Chondrocyte (in vitro differentiated cells): ENCODE measurements around the gene HOXA9. TPM values are rescaled to one million over a fixed set of nuclear protein-coding genes. Genes with fewer than 3 reads are reported as not detected.

ENCODE experiments used
- DNase-seq: peaks from one replicate; pipeline ENCODE4 v3.0.0; 2021; ENCODE audit warnings: mixed read lengths, low spot score
- H3K27ac Mint-ChIP-seq: one replicate; pipeline ENCODE4 v1.8.0; 2021; ENCODE audit warnings: mild to moderate bottlenecking, moderate library complexity, mixed read lengths; ENCODE audit not compliant: unreplicated experiment
- H3K27me3 Mint-ChIP-seq: 2 replicates; pipeline ENCODE4 v1.8.0; 2021; ENCODE audit warnings: low read depth, mixed read lengths
- H3K36me3 Mint-ChIP-seq: 2 replicates; pipeline ENCODE4 v1.8.0; 2021; ENCODE audit warnings: low read depth, mixed read lengths
- H3K4me1 Mint-ChIP-seq: 2 replicates; pipeline ENCODE4 v1.8.0; 2021; ENCODE audit warnings: low read depth, mild to moderate bottlenecking, mixed read lengths
- H3K4me3 Mint-ChIP-seq: one replicate; pipeline ENCODE4 v1.8.0; 2021; ENCODE audit warnings: mild to moderate bottlenecking, moderate library complexity, mixed read lengths; ENCODE audit not compliant: unreplicated experiment
- H3K9me3 Mint-ChIP-seq: 2 replicates; pipeline ENCODE4 v1.8.0; 2021; ENCODE audit warnings: low read depth, mixed read lengths
- total RNA-seq: library from RNA; stranded (reverse); gene quantifications from 3 replicates; pipeline ENCODE4 v1.2.1, GENCODE V29; 2021
- TF ChIP-seq, protein P1 (sequence below): fragments of 200-600 bp; sonication (generic); IDR thresholded peaks from 2 replicates; pipeline ENCODE4 v1.5.0; 2021; ENCODE audit warnings: antibody characterized with exemption, mild to moderate bottlenecking, moderate library complexity

Gene HOXA9
- total RNA-seq, 1 donor from 2014 or later, result not detected

DNA sequence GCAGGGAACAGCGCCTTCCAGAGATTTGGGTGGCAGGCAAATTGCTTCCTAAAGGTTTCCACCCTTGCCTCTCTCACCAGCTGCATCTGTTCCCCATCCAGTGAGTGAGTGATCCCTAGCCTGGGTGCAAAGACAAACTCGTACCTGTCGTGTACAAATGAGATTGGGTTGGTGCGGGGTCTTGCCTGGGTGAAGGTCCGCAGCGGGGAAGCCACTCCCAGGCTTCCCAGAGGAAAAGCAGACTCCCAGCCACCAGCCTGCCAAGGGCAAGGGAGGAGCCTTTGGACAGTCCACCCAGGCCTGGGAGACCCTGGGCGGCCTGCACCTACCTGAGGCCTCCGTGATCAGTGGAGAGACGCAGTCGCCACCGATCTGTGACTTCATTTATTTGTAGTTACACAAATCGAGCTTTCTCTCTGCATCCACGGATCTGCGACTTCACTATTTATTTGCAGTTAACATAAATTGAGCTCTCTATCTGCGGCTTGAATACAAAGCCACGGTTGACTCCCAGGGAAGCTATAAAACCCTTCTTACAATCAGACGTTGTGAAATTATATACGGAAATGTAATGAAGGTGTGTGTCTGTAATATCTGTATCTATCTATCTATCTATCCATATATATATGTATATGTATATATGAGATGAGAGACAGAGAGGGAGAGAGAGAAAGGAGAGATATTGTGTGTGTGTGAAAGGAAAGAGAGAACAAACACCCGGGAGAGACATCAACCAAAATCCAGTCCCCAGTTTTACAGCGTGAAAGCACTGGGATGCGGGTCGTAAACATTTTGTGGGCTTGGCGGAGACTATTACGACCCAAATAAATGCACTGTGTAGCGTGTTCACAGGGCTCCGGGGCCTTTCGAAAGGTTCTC lies 5.8 kb downstream of the HOXA9 start:
- peaks cover 7% of the 10 kb centered on the region for H3K36me3 Mint-ChIP-seq
- H3K27me3 Mint-ChIP-seq, result peaks cover 76% of the 10 kb centered on the region
- H3K4me3 Mint-ChIP-seq, result peak overlapping the region; percentile 33
- peak; percentile 64 for DNase-seq
- H3K9me3 Mint-ChIP-seq, result peaks cover 4% of the 10 kb centered on the region
- peaks cover 14% of the 10 kb centered on the region for H3K4me1 Mint-ChIP-seq
- H3K27ac Mint-ChIP-seq, result no peak overlapping the region
- TF ChIP-seq, protein P1, sequence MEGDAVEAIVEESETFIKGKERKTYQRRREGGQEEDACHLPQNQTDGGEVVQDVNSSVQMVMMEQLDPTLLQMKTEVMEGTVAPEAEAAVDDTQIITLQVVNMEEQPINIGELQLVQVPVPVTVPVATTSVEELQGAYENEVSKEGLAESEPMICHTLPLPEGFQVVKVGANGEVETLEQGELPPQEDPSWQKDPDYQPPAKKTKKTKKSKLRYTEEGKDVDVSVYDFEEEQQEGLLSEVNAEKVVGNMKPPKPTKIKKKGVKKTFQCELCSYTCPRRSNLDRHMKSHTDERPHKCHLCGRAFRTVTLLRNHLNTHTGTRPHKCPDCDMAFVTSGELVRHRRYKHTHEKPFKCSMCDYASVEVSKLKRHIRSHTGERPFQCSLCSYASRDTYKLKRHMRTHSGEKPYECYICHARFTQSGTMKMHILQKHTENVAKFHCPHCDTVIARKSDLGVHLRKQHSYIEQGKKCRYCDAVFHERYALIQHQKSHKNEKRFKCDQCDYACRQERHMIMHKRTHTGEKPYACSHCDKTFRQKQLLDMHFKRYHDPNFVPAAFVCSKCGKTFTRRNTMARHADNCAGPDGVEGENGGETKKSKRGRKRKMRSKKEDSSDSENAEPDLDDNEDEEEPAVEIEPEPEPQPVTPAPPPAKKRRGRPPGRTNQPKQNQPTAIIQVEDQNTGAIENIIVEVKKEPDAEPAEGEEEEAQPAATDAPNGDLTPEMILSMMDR, result no peak

DNA sequence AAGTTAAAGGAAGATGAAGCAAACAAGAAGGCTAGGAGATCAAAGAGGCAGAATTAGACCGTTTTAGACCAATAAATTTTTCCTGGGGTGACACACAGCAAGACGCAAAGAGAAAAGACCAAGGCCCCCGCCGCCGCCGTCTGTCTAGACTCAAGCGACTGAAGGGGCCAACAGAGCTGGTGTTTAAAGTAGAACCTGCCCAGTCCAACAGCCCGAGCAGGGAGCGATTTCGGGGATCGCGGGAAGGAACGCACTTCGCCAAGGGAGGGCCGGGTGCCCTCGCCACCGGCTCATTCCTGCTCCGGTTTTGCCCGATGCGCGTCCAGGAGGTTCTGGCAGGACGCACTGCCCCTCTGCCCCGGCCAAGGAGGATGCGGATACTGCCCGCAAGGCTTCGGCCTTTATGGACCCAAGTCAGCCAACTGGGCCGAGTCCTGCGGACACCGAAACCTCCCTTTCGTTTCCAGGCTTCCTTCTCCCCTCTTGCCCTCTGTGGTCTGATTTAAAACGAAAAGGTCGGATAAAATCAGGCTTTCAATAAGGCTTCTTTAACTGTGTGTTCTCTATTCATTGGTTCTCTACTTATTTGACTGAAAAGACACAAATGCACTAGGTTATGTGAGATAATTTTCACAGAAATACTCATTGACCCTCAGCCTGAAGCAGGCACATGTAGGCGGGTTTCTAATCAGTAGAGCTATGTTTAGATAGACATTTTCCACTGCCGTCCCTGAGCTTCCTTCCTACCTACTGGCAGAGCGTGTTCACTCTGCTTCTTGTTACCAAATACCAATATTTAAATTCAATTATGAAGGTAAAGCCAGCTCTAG lies 6.7 kb downstream of the HOXA9 start:
- H3K27me3 Mint-ChIP-seq, result peaks cover 77% of the 10 kb centered on the region

DNA sequence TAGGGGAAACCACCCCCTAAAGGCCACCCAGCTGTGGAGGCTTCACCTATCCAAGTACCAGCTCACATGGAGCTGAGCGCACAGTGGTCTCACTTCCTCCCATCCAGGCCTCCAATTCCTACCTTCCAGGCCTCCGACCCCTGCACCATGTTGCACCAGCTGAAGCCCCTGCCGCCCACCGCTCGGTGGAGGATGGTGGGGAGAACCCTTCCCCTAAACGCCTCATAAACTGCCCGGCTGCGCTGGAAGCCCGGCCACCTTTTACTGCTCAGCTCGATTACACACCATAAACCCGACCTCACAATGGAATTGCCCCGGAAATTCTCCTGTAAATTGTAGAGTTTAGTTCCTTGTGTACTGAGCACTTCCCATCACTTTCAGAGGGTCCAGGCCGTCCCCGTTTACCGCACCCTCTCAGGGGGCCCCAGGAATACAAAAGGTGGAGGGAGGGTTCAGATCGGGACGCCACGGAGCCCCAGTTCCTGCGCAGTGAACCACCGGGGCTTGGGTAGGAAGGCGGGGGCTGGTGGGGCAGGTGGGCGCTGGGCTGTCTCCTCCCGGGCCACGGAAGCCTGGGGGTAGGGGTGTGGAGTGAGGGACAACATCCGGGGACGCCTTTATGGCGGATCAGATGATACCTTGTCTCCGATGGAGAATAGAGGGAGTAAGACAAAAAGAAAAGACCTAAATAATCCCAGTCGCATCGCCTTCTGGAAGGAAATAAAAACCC lies 7.5 kb downstream of the HOXA9 start:
- peaks cover 78% of the 10 kb centered on the region for H3K27me3 Mint-ChIP-seq
- peaks cover 14% of the 10 kb centered on the region for H3K4me1 Mint-ChIP-seq
- no peak overlapping the region for H3K27ac Mint-ChIP-seq
- TF ChIP-seq, protein P1, result no peak
- no peak for DNase-seq
- H3K4me3 Mint-ChIP-seq, result no peak overlapping the region
- H3K9me3 Mint-ChIP-seq, result peaks cover 4% of the 10 kb centered on the region
- H3K36me3 Mint-ChIP-seq, result peaks cover 7% of the 10 kb centered on the region

More for the DNA sequence above, 6.7 kb downstream of the HOXA9 start:
- DNase-seq, result peak; percentile 75
- peaks cover 7% of the 10 kb centered on the region for H3K36me3 Mint-ChIP-seq
- H3K27ac Mint-ChIP-seq, result no peak overlapping the region
- peaks cover 14% of the 10 kb centered on the region for H3K4me1 Mint-ChIP-seq
- TF ChIP-seq, protein P1, result no peak
- H3K4me3 Mint-ChIP-seq, result no peak overlapping the region
- peaks cover 4% of the 10 kb centered on the region for H3K9me3 Mint-ChIP-seq

DNA sequence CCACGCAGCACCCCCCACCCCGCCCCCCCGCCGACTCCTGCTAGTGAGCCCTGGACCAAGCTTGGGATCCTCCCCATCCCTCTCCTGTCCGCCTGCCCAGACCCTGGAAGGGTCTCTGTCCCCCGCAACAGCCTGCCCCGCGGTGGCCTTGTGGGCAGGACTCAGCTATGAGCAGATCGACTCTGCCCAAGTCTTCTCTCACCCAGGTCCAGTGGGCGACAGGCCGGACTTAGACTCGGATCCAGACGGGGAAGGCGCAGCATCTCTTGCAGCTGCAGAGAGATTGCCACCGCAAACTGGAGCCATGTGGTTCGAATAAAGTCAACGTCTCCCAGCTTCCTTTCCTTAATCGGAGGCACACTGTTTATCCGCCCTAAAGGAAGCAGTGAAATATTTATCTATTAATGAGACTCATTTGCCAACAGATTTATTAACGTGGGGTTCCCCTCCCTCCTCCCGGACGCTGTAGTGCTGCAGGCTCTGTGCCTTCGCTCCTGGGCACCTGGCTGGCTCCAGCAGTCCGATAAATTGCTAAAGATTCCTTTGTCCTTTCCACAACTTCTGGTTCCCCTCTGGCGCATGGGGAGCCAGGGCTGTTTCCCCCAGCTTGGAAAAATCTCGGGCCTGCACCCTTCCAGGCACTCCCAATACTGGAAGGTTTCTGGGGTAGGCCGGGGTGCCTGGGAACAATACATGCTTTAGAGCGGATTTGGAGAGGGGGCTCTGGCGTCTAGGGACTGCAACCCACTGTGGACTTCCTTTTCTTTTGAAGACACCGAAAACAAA lies 8.2 kb downstream of the HOXA9 start:
- no peak overlapping the region for H3K27ac Mint-ChIP-seq
- no peak overlapping the region for H3K4me3 Mint-ChIP-seq
- TF ChIP-seq, protein P1, result no peak
- H3K27me3 Mint-ChIP-seq, result peaks cover 77% of the 10 kb centered on the region
- H3K9me3 Mint-ChIP-seq, result peaks cover 4% of the 10 kb centered on the region
- no peak for DNase-seq
- H3K4me1 Mint-ChIP-seq, result peaks cover 14% of the 10 kb centered on the region
- peaks cover 7% of the 10 kb centered on the region for H3K36me3 Mint-ChIP-seq
